Measurements from ENCODE around the gene RASAL3.
A peak's percentile ranks its signal among the peaks of the same experiment; 100 is the strongest.

- no peak for TF ChIP-seq POLR2A (IDR thresholded peaks at IDR 0.05; ENCODE audit: extremely low read depth, insufficient read length)
- TF ChIP-seq, protein P1, sequence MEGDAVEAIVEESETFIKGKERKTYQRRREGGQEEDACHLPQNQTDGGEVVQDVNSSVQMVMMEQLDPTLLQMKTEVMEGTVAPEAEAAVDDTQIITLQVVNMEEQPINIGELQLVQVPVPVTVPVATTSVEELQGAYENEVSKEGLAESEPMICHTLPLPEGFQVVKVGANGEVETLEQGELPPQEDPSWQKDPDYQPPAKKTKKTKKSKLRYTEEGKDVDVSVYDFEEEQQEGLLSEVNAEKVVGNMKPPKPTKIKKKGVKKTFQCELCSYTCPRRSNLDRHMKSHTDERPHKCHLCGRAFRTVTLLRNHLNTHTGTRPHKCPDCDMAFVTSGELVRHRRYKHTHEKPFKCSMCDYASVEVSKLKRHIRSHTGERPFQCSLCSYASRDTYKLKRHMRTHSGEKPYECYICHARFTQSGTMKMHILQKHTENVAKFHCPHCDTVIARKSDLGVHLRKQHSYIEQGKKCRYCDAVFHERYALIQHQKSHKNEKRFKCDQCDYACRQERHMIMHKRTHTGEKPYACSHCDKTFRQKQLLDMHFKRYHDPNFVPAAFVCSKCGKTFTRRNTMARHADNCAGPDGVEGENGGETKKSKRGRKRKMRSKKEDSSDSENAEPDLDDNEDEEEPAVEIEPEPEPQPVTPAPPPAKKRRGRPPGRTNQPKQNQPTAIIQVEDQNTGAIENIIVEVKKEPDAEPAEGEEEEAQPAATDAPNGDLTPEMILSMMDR (IDR thresholded peaks at IDR 0.05; ENCODE audit: low read depth, low read length) = no peak
- TF ChIP-seq, protein P2, sequence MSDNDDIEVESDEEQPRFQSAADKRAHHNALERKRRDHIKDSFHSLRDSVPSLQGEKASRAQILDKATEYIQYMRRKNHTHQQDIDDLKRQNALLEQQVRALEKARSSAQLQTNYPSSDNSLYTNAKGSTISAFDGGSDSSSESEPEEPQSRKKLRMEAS (IDR thresholded peaks at IDR 0.05; ENCODE audit: low read depth, low read length) = no peak
- peak; percentile 47; the same call in 1 of the 2 replicates for TF ChIP-seq MYC (IDR thresholded peaks at IDR 0.05; ENCODE audit: low read depth, low read length)
Measured at GRCh38 chr19:15466851-15467733, 2.7 kb upstream of the RASAL3 start.

Measured in NB4 (cell line).